ENCODE data around the gene DPEP1. TPM values are rescaled to one million over a fixed set of nuclear protein-coding genes. Genes with fewer than 3 reads are reported as not detected.

The DPEP1 gene
- total RNA-seq, 1 experiment from 2014 or later = 1.1 TPM

- no peak overlapping the region for H2BK20ac ChIP-seq (ENCODE audit: low read depth, low read length, poor library complexity, severe bottlenecking)
- no peak overlapping the region for H3K4ac ChIP-seq (ENCODE audit: low read depth, low read length)
- Mint-ChIP-seq H3K4me1 (peaks cover 7 to 10% of the 10 kb centered on the region in 2 experiments), H3K4me3 (no peak overlapping the region), H3K27ac (no peak overlapping the region), H3K9me3 (no peaks in the 10 kb centered on the region), H3K36me3 (ENCODE audit: insufficient read depth in 1 of 3, low read depth in 3 of 3) (no peaks in the 10 kb centered on the region), H3K27me3 (ENCODE audit: low read depth) (peaks cover 16% of the 10 kb centered on the region)
- H3T11ph ChIP-seq (ENCODE audit: low read length) = no peak overlapping the region
- H3K9me3 ChIP-seq (ENCODE audit: control insufficient read depth, low read depth, low read length) = no peaks in the 10 kb centered on the region
- no peaks in the 10 kb centered on the region for H3K79me2 ChIP-seq (ENCODE audit: insufficient read depth, low read length)
- no peak for DNase-seq
- no peak overlapping the region for H4K91ac ChIP-seq (ENCODE audit: insufficient read length, low read depth, low read length)
- no peak overlapping the region for H3K14ac ChIP-seq (ENCODE audit: insufficient read depth, low read length)
- H2BK12ac ChIP-seq (ENCODE audit: insufficient read length, low read depth, low read length) = no peak overlapping the region
- H2AK5ac ChIP-seq (ENCODE audit: insufficient read length, low read length) = no peak overlapping the region
- no peak overlapping the region for H3K4me2 ChIP-seq (ENCODE audit: insufficient read depth, insufficient read length, low read length)
- no peaks in the 10 kb centered on the region for H3K23me2 ChIP-seq (ENCODE audit: insufficient read length, low read depth, low read length, poor library complexity, severe bottlenecking)
- WGBS (ENCODE audit: extremely low coverage, insufficient read length, low lambda C conversion rate) = no CpG with 5 or more reads among the region's 10 CpGs
- no peak overlapping the region for H3K9ac ChIP-seq (ENCODE audit: extremely low read depth, insufficient read length, low read length)
- no peaks in the 10 kb centered on the region for H3K4me1 ChIP-seq (ENCODE audit: insufficient read depth, low read length)
- H4K20me1 ChIP-seq (ENCODE audit: control insufficient read depth, insufficient read depth, insufficient read length) = no peaks in the 10 kb centered on the region
- H4K5ac ChIP-seq (ENCODE audit: insufficient read length, low read depth, low read length) = no peak overlapping the region
- no peak overlapping the region for H4K8ac ChIP-seq (replicated peaks; ENCODE audit: insufficient read length, low read depth, low read length)
- H2AFZ ChIP-seq (ENCODE audit: low read length) = no peak overlapping the region
- H3K27ac ChIP-seq (ENCODE audit: insufficient read length, low read depth, low read length) = no peak overlapping the region
- H2BK120ac ChIP-seq (ENCODE audit: low read depth, low read length, poor library complexity, severe bottlenecking) = no peak overlapping the region
- no peak overlapping the region for H3K18ac ChIP-seq (ENCODE audit: insufficient read length, low read depth, low read length)
- H3K79me1 ChIP-seq (ENCODE audit: insufficient read depth, low read depth, low read length, poor library complexity, severe bottlenecking) = no peaks in the 10 kb centered on the region
- peaks cover 2% of the 10 kb centered on the region; the same call in 1 of the 2 replicates for H3K27me3 ChIP-seq (ENCODE audit: insufficient read depth, low read length)
- no peak overlapping the region for H2BK5ac ChIP-seq (ENCODE audit: insufficient read length, low read length)
- TF ChIP-seq CTCF (conservative IDR thresholded peaks at IDR 0.05) = no peak
- no peak overlapping the region for H3K56ac ChIP-seq (ENCODE audit: insufficient read length, low read depth, low read length)
- H2BK15ac ChIP-seq (ENCODE audit: low read depth, low read length) = no peak overlapping the region
- no peak overlapping the region for H3K23ac ChIP-seq (ENCODE audit: insufficient read length, low read depth, low read length)
These were observed 23.9 kb downstream of the DPEP1 start for GRCh38 chr16:89637379-89637778.

Data from H9 (cell line).